ENCODE measurements around the gene ADGRA3.

DNA sequence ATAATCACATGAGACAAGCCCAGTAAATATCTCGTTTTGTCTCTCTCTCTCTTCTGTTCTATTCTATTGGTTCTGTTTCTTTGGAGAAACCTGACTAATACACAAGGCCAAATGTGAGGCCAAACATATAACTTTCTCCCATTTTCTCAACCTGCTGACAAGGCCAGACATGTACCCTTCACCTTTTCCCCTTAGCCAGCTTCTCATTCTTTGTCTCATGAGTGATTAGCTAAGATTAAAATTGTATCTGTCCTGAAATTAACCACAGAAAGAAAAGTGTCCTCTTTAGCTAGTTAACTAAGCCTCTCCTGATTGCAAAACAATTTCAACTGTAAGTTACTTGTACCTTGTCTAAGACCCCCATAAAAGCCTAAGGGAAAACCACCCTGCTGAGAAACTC, 18.5 kb upstream of the ADGRA3 start:
- TF ChIP-seq, protein P1, sequence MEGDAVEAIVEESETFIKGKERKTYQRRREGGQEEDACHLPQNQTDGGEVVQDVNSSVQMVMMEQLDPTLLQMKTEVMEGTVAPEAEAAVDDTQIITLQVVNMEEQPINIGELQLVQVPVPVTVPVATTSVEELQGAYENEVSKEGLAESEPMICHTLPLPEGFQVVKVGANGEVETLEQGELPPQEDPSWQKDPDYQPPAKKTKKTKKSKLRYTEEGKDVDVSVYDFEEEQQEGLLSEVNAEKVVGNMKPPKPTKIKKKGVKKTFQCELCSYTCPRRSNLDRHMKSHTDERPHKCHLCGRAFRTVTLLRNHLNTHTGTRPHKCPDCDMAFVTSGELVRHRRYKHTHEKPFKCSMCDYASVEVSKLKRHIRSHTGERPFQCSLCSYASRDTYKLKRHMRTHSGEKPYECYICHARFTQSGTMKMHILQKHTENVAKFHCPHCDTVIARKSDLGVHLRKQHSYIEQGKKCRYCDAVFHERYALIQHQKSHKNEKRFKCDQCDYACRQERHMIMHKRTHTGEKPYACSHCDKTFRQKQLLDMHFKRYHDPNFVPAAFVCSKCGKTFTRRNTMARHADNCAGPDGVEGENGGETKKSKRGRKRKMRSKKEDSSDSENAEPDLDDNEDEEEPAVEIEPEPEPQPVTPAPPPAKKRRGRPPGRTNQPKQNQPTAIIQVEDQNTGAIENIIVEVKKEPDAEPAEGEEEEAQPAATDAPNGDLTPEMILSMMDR (IDR thresholded peaks at IDR 0.05) = no peak
- TF ChIP-seq POLR2AphosphoS5 (IDR thresholded peaks at IDR 0.05; ENCODE audit: low read depth, low read length) (no peak), TCF7L2 (IDR thresholded peaks at IDR 0.05; ENCODE audit: low read depth, low read length) (no peak)
- TF ChIP-seq, protein P2, sequence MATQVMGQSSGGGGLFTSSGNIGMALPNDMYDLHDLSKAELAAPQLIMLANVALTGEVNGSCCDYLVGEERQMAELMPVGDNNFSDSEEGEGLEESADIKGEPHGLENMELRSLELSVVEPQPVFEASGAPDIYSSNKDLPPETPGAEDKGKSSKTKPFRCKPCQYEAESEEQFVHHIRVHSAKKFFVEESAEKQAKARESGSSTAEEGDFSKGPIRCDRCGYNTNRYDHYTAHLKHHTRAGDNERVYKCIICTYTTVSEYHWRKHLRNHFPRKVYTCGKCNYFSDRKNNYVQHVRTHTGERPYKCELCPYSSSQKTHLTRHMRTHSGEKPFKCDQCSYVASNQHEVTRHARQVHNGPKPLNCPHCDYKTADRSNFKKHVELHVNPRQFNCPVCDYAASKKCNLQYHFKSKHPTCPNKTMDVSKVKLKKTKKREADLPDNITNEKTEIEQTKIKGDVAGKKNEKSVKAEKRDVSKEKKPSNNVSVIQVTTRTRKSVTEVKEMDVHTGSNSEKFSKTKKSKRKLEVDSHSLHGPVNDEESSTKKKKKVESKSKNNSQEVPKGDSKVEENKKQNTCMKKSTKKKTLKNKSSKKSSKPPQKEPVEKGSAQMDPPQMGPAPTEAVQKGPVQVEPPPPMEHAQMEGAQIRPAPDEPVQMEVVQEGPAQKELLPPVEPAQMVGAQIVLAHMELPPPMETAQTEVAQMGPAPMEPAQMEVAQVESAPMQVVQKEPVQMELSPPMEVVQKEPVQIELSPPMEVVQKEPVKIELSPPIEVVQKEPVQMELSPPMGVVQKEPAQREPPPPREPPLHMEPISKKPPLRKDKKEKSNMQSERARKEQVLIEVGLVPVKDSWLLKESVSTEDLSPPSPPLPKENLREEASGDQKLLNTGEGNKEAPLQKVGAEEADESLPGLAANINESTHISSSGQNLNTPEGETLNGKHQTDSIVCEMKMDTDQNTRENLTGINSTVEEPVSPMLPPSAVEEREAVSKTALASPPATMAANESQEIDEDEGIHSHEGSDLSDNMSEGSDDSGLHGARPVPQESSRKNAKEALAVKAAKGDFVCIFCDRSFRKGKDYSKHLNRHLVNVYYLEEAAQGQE (IDR thresholded peaks at IDR 0.05; ENCODE audit: insufficient read depth in 1 of 2, low read depth in 2 of 2, low read length in 1 of 2) = no peak
